GM19395 (cell line): ENCODE data around the gene CYB5B.
"Not testable (repeated sequence)": the region's sequence is repeated elsewhere in the genome, so short reads cannot be mapped to it uniquely, and the experiment has no call there.

Source experiments
- ATAC-seq: cut with Tn5 transposase; IDR thresholded peaks from one replicate; pipeline ENCODE4 v1.9.1; 2021; ENCODE audit warnings: mild to moderate bottlenecking, moderate library complexity; ENCODE audit not compliant: unreplicated experiment

The CYB5B gene

GRCh38 chr16:69408475-69408874 is 15.9 kb upstream of the CYB5B start:
- no peak for ATAC-seq

- ATAC-seq = no peak
These were observed 14.0 kb upstream of the CYB5B start for GRCh38 chr16:69410219-69410990.

GRCh38 chr16:69411064-69411985 is 13.1 kb upstream of the CYB5B start:
- no peak for ATAC-seq

GRCh38 chr16:69412287-69412686 is 12.1 kb upstream of the CYB5B start:
- no peak for ATAC-seq

- no peak for ATAC-seq
These were observed 11.3 kb upstream of the CYB5B start for GRCh38 chr16:69413045-69413664.

- no peak for ATAC-seq
These were observed 6.8 kb upstream of the CYB5B start for GRCh38 chr16:69417520-69418199.

GRCh38 chr16:69419956-69420355 is 4.5 kb upstream of the CYB5B start:
- ATAC-seq = no peak

GRCh38 chr16:69423189-69423588 is 1.2 kb upstream of the CYB5B start:
- ATAC-seq = no peak

GRCh38 chr16:69424935-69425784 is 741 bp downstream of the CYB5B start:
- ATAC-seq = peak; percentile 10

GRCh38 chr16:69428652-69429051 is 4.2 kb downstream of the CYB5B start:
- ATAC-seq = no peak

GRCh38 chr16:69429058-69429640 is 4.7 kb downstream of the CYB5B start:
- ATAC-seq = not testable (repeated sequence)

GRCh38 chr16:69431948-69432468 is 7.6 kb downstream of the CYB5B start:
- ATAC-seq = no peak

GRCh38 chr16:69434066-69434465 is 9.6 kb downstream of the CYB5B start:
- no peak for ATAC-seq

GRCh38 chr16:69435977-69436820 is 11.8 kb downstream of the CYB5B start:
- no peak for ATAC-seq

- ATAC-seq = no peak
These were observed 12.5 kb downstream of the CYB5B start for GRCh38 chr16:69436896-69437295.

- no peak for ATAC-seq
These were observed 14.0 kb downstream of the CYB5B start for GRCh38 chr16:69438465-69438864.

GRCh38 chr16:69440250-69440649 is 15.8 kb downstream of the CYB5B start:
- no peak for ATAC-seq

GRCh38 chr16:69441030-69441429 is 16.6 kb downstream of the CYB5B start:
- ATAC-seq = not testable (repeated sequence)
